Activated gamma-delta T cell treated with Interleukin-2 at 50 U/mL for 16 hours (primary cell): Measurements from ENCODE around the gene UBQLN1.
"Not testable (repeated sequence)": the region's sequence is repeated elsewhere in the genome, so short reads cannot be mapped to it uniquely, and the experiment has no call there.

Experiments
- DNase-seq: peaks from one replicate; pipeline ENCODE4 v3.0.0-alpha.2; 2020

UBQLN1 gene

DNA sequence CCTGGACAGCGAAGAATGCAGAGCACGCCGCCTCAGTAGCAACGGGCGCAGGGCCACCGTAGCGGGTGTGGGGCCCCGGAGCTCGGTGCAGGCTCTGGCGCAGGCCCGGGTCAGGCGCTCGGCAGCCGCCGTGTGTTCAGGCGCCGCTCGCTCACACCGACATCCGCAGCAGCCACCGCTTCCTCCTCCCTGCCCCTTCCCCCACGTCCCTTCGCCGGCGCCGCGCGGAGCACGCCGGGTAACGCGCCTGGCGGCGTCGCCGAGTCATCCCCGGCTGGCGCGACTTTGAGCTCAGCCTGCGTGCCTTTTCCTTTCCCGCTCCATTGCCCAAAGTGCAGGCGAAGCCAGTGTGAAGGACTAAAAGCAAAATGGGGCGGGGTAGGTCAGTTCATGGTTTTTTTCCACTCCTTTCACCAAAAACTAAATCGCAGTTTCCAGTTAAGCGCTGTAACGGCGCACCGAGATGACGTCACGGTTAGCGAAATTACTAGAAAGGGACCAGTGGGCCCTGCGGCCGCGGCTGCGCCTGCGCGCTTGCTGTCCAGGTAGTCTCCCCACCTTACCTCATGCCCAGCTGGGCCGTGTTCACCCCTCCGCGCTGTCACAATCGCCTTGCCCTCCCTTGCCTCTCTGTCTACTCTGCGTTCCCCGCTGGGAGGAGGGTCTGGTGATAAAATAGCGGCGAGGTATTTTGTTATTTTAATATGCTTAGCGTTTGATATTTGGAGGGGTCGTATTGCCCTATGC lies at the start of gene UBQLN1:
UBQLN1 (minus strand) TSS at position 191 of the 747 bp plus-strand sequence. CDS start 279 bp downstream, outside the sequence.
- DNase-seq, result peak; percentile 88

DNA sequence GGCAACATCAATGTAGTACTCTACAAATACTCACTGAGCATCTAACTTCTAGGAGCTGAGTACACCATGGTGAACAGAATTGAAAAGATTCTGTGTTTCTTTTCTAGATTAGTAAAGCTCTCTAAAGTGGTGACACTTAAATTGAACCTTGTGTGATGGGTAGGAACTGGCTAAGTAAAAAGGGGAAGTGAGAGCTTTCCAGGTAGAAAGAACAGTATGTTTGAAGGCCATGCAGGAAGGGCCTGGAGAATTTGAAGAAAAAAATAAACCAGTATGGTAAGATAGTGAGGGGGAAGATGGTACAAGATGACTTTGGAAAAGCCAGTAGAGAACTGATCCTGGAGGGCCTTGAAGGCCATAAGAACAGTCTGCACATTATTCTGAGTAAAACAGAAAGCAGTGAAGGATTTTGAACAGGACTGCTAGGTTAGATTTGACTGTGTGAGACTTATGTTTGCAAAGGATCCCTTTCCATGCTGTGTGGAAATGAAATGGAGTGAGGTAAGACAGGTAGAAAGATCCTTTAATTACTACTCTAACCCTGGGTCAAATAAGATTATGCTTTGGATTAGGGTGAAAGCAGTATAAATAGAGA lies 46.7 kb upstream of the UBQLN1 start:
- no peak for DNase-seq

- DNase-seq, result no peak
Measured at GRCh38 chr9:83749706-83750105, 41.9 kb upstream of the UBQLN1 start.

- no peak for DNase-seq
Measured at GRCh38 chr9:83744206-83744605, 36.4 kb upstream of the UBQLN1 start.

DNA sequence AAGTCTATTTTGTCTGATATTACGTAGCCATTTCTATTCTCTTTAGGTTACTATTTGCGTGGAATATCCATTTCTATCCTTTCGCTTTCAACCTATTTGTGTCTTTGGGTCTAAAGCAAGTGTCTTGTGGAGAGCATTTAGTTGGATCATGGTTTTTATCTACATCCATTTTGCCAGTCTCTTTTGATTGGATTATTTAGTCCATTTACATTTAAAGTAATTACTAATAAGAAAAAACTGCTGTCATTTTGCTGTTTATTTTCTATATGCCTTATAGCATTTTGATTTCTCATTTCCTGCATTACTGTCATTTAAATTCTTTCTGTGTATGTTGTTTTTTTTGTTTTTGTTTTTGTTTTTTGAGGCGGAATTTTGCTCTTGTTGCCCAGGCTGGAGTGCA lies 26.0 kb upstream of the UBQLN1 start:
- no peak for DNase-seq

DNA sequence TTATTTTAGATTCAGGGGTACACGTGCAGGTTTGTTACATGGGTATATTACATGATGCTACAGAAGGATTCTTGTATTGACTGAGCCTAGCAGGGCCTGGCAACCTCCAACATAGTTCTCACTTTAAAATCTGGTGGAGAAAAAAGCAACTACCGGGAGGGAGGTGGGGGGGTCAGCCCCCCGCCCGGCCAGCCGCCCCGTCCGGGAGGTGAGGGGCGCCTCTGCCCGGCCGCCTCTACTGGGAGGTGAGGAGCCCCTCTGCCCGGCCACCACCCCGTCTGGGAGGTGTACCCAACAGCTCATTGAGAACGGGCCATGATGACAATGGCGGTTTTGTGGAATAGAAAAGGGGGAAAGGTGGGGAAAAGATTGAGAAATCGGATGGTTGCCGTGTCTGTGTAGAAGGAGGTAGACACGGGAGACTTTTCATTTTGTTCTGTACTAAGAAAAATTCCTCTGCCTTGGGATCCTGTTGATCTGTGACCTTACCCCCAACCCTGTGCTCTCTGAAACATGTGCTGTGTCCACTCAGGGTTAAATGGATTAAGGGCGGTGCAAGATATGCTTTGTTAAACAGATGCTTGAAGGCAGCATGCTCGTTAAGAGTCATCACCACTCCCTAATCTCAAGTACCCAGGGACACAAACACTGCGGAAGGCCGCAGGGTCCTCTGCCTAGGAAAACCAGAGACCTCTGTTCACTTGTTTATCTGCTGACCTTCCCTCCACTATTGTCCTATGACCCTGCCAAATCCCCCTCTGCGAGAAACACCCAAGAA lies 21.0 kb upstream of the UBQLN1 start:
- not testable (repeated sequence) for DNase-seq

DNA sequence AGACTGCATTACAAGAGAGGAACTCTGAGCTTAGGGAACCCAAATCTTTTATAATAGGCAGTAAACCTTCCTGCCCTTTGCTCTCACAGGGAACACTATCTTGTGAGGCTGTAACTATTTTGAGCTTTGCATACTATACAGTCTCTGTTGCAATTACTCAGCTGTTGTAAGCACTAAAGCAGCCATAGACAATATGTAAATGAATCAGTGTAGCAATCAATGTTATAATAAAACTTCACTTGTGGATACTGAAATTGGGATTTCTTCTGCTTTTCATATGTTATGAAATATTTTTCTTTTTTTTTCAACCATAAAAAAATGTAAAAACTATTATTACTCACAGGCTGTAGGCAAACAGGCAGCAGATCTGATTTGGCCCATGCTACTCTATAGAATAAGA lies 16.7 kb upstream of the UBQLN1 start:
- no peak for DNase-seq

- DNase-seq, result no peak
Measured at GRCh38 chr9:83722726-83723495, 15.2 kb upstream of the UBQLN1 start.

- DNase-seq, result no peak
Measured at GRCh38 chr9:83721509-83721908, 13.8 kb upstream of the UBQLN1 start.

- DNase-seq, result no peak
Measured at GRCh38 chr9:83715794-83716193, 8.0 kb upstream of the UBQLN1 start.

- DNase-seq, result no peak
Measured at GRCh38 chr9:83715221-83715620, 7.5 kb upstream of the UBQLN1 start.

- no peak for DNase-seq
Measured at GRCh38 chr9:83714329-83714728, 6.6 kb upstream of the UBQLN1 start.

- peak; percentile 54 for DNase-seq
Measured at GRCh38 chr9:83708515-83709158, 879 bp upstream of the UBQLN1 start.

GRCh38 chr9:83707518-83707767 lies 315 bp downstream of the UBQLN1 start:
- DNase-seq, result no peak

DNA sequence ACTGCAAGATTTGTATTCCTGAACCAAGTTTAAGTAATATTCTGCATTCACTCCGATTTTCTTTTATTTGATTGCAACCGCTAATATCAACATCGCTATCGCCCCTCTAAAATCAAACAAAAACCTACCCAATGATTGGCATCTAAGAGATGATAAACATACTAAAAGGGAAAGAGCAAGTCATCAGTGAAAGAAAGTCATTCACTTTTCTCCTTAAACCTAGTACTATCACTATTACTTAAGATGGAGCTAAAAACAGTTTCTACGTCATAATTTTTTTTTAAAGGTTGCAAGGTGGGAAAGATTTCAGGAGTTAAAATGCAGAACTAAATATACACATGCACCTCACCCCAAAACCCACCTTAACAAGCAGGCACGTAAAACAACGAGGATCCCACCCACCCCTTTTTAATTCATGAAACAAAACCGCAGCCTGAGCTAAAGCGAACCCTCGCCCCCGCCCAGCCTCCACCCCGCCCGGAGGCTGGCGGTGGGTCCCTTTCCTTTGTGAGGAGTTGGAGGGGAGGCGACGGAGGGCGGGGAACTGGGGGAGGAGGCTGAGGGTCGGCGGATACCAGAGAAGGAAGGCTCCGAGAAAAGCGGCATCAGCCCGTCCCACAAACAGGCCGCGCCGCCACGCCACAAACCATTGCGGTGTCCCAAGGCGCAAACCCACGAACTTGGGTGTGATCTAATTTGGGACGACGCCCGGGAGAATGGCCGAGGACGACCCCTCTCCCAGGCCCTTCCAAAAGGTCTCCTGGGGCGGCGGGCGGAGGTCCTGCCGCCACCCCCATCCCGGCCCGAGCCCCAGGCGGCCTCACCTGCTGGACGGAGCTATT lies 861 bp downstream of the UBQLN1 start:
- DNase-seq, result peak; percentile 59

GRCh38 chr9:83705219-83705651 lies 2.5 kb downstream of the UBQLN1 start:
- not testable (repeated sequence) for DNase-seq

DNA sequence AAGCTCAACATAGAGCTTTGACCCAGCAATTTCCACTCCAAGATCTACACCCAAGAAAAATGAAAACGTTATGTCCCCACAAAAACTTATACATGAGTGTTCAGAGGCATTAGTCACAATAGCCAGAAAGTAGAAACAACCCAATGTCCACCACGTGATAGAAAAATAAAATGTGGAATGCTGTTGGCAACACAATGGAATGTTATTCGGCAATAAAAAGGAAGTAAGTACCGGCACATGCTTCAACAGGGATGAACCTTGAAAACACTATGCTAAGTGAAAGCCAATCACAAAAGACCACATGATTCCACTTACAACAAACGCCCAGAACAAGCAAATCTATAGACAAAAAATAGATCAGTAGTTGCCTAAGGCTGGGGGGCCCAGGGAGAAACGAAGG lies 6.0 kb downstream of the UBQLN1 start:
- DNase-seq, result no peak

DNA sequence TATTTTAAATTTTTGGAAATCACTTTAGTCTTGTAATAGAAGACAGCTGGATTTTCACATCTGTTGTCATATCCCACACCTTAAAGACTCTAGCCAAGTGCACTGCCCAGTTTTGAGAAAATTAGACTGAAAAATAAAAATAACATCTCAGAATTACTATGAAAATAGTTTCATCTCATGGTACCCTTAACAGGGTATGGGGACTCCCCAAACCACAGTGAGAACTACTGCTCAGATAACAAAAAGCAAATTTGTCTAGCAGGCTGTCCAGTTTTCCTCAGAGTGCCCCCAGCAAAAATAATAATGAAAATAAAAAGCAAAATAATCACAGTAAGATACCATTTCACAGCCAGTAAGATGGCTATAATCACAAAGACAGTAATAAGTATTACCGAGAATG lies 6.5 kb downstream of the UBQLN1 start:
- no peak for DNase-seq

DNA sequence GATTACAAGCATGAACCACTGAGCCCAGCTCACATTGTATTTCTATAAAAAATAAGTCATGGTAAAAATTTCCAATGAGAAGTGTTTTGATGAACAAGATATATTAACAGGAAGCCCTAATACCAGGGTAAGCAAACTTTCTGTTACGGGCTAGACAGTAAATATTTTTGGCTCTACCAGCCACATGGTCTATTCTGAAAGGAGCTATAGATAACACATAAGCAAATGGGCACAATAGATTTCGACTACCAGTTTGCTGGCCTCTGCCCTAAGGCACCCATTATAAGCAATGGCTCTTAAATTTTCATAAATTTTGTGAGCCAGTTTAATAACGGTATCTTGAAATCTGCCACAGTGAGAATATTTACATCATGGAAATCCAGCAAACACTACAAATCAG lies 8.1 kb downstream of the UBQLN1 start:
- no peak for DNase-seq

GRCh38 chr9:83698976-83699585 lies 8.7 kb downstream of the UBQLN1 start:
- DNase-seq, result no peak

GRCh38 chr9:83691492-83691891 lies 16.3 kb downstream of the UBQLN1 start:
- DNase-seq, result no peak
